NCI-H526 (cell line): ENCODE data around the gene CYP46A1.

Experiments
- DNase-seq, 2 experiments: peaks; one replicate each; lab custom pipeline; 2025; lab: John Stamatoyannopoulos, UW

Gene CYP46A1

DNA sequence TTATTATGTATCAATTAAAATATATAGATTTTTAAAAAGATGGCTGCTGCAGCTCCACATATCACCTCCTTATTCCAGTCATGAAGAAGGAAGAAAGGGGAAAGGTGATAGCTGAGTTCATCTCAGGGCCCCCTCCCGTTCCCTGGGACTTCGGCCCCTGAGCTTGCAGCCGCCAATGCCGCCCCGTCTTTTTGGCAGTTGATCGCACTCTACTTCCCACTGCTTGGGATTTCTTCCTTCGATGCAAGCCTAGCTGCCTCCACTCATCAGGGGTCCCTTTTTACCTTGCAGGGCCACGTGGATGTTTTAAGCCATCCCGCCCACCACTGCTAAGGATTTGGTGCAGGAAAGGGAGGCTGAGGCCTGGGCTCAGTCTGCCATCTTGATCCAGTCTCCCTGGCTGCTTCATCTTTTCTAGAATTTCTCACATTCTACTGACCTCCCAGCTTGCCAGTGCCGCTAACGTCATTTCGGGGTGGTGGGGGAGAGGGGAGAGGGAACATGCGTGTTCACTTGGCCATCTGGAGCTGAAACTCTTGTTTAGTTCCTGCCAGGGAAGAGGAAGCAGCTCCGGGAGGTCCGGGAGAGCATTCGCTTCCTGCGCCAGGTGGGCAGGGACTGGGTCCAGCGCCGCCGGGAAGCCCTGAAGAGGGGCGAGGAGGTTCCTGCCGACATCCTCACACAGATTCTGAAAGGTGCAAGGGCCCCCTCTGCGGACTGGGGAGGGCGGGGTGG, 31.3 kb downstream of the CYP46A1 start:
- no peak for DNase-seq

DNA sequence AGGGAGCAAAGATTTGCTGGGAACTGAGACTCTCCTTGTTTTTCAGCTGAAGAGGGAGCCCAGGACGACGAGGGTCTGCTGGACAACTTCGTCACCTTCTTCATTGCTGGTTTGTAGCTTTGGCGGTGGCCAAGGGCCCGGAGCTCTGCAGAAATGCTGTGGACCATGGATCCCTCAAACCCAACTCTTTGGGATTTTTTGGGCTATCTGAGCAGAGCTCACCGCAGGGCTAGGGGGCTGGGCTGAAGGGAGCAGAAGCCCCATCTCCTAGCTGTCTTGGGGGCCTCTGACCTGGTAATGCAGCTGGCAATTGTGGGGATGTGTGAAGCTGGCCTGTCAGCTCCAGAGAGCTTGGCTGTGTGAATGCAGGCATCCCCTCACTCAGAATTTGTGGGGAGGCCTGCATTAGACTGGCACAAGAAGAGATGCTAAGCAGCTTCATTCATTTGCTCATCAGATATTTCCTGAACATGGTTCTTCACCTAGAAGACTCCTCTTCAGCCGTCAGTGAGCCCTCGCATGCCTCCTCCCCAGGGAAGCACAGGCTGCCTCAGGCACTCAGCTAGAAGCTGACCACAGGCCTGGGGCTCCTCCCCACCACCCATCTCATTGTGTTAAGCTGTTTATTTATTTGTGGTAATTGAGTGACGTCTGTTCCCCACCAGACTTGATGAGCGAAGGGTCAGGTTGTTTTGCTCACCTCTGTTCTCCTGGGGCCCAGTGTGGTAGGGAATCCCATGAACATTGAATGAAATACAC, 32.2 kb downstream of the CYP46A1 start:
- DNase-seq, result no peak

DNA sequence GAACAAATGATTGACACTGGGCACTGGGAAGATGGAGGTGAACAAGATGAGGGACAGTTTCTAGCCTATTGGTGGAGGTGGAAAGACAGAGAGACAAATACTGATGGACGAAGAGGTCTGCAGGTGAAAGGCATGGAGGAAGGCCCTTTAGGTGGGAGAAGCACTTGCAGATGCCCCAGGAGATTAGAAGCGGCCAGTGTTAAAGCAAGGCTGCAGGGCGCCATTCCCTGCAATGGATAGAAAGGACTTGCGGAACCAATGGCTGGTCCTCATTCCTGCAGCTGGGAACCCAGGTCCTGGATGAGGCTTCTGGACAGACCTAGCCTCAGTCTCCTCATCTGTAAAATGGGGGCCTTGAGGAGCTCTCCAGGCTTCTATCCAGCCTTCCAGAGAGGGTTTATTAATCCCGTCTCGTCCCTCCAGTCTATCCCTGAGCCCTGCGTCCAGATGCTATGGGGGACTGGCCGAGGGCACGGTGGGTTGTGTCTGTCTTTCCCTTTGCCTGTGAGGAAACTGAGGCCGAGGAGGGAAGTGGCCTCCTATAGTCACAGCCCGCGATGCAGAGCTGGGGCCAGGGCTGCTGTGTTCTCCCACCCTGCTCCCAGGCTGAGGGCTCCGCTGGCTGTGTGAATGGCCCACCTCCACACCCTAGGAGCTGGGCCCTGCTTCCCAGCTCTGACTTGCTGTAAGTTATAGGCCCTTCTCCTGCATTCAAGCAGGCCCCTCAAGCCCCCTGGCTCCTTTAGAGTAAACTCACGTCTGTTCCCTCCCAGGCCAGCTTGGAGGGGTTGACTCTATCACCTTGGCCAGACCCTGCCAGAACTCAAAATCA, 33.0 kb downstream of the CYP46A1 start:
- DNase-seq, result no peak

DNA sequence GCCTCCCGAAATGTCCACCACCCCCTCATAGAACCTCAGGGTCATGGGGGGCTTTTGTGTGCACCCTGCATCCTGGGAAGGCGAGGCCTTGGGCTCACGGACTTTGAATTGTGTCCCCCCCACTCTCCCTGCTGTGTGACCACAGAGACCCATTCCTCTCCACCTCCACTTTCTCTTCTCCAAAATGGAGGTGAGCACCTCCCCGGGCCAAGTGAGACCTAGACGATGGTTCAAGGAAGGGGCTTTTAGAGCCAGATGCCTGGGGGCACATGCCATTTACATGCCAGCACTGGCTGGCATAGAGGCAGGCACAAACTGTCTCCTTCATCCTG, 33.5 kb downstream of the CYP46A1 start:
- no peak for DNase-seq

DNA sequence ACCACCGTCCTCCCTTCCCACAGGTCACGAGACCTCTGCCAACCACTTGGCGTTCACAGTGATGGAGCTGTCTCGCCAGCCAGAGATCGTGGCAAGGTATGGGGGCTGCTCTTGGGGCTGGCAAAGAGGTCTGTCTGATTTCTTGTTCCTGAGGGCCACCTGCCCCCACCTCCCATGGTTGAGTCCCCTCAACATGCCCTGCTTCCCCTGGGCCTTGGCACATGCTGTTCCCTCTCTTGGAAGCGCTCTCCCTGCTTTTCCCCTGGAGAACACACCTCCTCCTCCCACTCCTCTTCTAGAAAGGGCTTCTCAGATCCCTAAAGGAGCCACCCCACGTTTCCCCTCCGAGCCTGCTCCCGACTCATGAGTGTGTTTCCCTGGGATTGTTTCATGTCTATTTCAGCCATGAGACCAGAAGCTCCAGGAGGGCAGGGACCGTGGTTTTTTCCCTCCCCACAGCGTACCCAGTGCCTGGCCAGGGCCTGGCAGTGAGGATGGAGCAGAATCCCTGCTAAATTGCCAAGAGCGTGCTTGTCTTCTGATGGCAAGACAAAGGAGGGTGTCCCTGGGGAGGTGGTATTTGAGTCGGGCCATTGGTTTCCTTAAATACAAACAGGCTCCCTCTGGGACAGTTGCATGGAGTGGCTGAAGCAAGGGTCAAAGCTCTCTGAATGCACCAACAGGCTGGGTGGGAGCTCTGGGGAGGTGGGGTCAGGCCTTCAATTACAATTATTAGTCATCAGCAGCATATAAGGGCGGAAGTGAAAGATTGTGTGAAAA, 34.1 kb downstream of the CYP46A1 start:
- DNase-seq, result no peak

DNA sequence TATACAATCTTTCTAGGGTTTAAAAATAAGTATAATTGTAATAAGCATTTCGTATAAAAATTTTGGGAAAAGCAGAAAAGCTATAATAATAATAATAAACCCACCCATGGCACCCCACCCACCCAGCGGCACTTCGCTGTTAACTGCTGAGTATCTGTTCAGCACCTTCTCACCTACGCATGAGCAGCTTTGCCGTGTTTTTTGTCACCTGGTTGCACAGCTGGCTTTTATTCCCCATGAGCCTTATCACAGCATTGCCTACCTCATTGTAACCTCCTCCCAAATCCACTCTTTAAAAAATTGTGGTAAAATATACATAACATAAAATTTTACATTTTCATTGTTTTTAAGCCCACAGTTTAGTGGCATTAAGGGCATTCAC, 34.7 kb downstream of the CYP46A1 start:
- no peak for DNase-seq

GRCh38 chr14:99720941-99721791, 37.1 kb downstream of the CYP46A1 start:
- DNase-seq, result no peak

DNA sequence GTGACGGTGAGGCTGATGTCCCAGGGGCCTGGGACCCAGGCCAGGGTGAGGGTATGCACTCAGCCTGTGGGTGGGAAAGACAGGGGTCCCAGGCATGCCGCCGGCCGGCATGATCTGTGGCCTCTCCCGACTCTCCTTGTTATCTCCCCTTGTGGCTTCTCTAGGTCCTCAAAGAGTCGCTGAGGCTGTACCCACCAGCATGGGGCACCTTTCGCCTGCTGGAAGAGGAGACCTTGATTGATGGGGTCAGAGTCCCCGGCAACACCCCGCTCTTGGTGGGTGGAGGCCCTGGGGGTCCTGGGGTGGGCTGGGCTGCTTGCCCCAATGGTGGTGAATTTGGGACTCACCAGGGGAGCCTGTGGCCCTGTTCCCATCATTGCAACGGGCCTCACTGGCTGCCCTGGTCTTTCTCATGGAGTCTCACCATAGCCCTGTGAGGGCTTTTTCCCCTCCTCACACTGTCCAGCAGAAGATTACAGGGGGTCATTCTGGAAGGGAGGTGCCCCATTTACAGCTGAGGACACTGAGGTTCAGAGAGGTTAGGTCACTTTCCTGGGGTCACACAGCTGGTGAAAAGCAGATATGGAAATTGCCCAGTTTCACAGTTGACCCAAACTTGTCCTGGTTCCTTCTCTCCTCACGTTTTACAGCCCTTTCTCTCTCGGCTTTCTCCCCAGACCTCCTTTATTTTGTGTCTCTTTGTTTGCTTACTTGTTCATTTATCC, 37.9 kb downstream of the CYP46A1 start:
- DNase-seq, result no peak

DNA sequence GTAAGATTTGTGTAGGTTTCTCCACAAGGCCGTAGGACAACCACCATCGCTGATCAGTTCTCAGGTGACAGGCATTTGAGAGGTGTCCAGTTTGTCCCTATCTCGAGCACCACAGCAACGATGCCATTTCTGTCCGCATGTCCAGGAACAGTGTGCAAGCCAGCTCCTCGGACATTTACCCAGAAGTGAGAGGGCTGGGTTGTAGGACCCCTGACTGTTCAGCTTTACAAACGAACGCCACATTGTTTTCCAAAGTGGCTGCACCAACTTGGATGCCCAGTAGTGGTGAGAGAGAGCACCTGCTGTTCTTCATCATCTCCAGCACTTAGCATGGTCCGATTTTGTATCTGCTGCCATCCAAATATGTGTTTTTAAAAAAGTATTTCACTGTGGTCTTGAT, 38.6 kb downstream of the CYP46A1 start:
- no peak for DNase-seq

GRCh38 chr14:99724196-99724891, 40.2 kb downstream of the CYP46A1 start:
- DNase-seq, result no peak

GRCh38 chr14:99724939-99725773, 41.1 kb downstream of the CYP46A1 start:
- DNase-seq, result no peak

DNA sequence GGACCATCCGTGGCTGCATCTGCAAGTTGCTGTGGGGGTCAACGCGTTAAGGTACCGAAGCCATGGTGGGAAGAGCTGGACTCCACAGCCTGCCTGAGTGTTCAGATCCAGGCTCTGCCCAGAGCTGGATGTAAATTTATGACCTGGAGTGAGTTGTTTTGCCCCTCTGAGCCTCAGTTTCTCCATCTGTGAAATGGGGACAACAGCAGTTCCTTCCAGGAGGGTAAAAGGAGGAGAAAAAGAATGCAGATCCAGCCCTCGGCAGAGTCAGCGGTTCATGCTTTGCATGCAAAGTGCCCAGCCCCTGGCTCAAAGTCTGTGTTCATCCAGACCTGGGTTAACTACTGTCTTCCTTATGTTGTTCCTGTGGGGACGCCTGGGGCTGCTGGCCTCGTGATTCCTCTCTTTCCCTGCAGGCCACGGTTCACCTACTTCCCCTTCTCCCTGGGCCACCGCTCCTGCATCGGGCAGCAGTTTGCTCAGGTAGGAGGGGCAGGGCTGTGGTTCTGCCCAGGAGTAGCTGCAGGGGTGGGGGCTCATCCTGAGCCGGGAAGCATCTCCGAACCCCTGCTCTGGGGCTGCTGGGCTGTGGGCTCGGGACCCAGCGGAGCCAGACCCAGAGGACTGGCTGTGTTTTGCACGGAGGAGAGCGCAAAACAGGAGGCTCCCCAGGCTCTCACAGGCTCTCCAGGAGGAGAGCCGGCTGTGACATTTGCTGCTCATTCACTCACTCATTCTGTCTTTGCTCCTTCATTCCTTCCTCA, 41.9 kb downstream of the CYP46A1 start:
- peak; percentile 69 to 84 for DNase-seq

GRCh38 chr14:99726538-99727095, 42.5 kb downstream of the CYP46A1 start:
- DNase-seq, result no peak

- DNase-seq, result no peak
These were observed 43.2 kb downstream of the CYP46A1 start for GRCh38 chr14:99727096-99727870.

- DNase-seq, result no peak
These were observed 44.3 kb downstream of the CYP46A1 start for GRCh38 chr14:99728231-99728920.

DNA sequence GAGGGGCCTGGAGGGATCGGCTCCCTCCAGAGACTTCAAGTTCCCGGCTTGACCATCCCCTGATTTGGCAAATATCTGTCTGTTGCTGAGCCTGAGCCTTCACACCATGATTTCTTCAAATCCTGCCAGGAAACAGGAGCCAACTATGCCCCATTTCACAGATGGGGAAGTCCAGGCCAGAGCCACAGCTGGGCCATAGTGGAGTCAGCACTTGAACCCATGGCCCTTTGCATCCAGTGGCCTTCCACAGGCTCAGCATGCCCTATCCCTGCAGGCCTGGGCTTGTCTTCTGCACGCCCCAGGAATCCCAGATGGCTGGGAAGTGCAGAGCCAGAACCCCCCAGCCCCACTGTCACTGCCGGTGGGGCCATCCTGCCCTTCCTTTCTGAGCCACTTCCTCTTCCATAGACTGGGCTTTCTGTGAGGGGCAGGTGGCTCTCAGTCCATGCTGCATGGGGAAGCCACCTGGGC, 44.9 kb downstream of the CYP46A1 start:
- DNase-seq, result no peak
